Measurements from ENCODE around the gene PRM1.

DNA sequence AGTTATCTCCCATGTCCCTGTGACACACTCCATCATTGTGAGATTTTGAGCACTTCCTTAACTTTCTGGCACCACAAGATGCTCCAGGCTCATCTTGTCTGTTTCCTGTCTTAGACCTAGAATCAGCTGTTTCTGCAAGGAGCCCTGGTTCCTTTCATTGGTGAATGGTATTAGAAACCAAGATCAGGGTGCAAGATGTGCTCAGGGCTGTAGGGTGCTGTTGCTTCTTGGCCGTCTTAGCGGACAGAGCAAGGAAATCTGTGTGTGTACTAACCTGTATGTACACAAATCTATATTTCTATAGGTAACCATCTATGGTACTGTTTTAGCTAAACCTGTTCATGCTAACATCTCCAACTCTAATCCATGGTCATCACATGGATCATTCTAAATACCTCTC lies 8.1 kb upstream of the PRM1 start:
- TF ChIP-seq, protein P1, sequence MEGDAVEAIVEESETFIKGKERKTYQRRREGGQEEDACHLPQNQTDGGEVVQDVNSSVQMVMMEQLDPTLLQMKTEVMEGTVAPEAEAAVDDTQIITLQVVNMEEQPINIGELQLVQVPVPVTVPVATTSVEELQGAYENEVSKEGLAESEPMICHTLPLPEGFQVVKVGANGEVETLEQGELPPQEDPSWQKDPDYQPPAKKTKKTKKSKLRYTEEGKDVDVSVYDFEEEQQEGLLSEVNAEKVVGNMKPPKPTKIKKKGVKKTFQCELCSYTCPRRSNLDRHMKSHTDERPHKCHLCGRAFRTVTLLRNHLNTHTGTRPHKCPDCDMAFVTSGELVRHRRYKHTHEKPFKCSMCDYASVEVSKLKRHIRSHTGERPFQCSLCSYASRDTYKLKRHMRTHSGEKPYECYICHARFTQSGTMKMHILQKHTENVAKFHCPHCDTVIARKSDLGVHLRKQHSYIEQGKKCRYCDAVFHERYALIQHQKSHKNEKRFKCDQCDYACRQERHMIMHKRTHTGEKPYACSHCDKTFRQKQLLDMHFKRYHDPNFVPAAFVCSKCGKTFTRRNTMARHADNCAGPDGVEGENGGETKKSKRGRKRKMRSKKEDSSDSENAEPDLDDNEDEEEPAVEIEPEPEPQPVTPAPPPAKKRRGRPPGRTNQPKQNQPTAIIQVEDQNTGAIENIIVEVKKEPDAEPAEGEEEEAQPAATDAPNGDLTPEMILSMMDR (IDR thresholded peaks at IDR 0.05; ENCODE audit: low read depth, low read length, poor library complexity, severe bottlenecking), result no peak
- TF ChIP-seq EZH2phosphoT487 (IDR thresholded peaks at IDR 0.05; ENCODE audit: borderline replicate concordance, low read length), result no peak

Data from DOHH2 (cell line).